Inflammatory macrophage treated with lipopolysaccharide for 1 hour (primary cell): ENCODE measurements around the gene MAP2K5.

Experiments used
- DNase-seq, 2 donors: peaks; one replicate each; pipeline ENCODE4 v3.0.0-alpha.2; 2020 to 2022

MAP2K5 gene

GRCh38 chr15:67678993-67679392 lies 136.5 kb downstream of the MAP2K5 start:
- DNase-seq, result no peak

GRCh38 chr15:67680641-67681040 lies 138.1 kb downstream of the MAP2K5 start:
- DNase-seq, result peak; percentile 4 to 12

- DNase-seq, result peak; percentile 2 to 12
Observed at GRCh38 chr15:67685008-67685599, 142.6 kb downstream of the MAP2K5 start.

GRCh38 chr15:67685716-67686115 lies 143.2 kb downstream of the MAP2K5 start:
- DNase-seq, result no peak

GRCh38 chr15:67690936-67691335 lies 148.4 kb downstream of the MAP2K5 start:
- no peak for DNase-seq

- DNase-seq, result no peak
Observed at GRCh38 chr15:67691450-67691849, 148.9 kb downstream of the MAP2K5 start.

GRCh38 chr15:67692573-67692972 lies 150.1 kb downstream of the MAP2K5 start:
- no peak for DNase-seq

GRCh38 chr15:67696087-67696486 lies 153.6 kb downstream of the MAP2K5 start:
- DNase-seq, result no peak

- no peak for DNase-seq
Observed at GRCh38 chr15:67700023-67700422, 157.5 kb downstream of the MAP2K5 start.

GRCh38 chr15:67701669-67702068 lies 159.2 kb downstream of the MAP2K5 start:
- DNase-seq, result no peak

- no peak for DNase-seq
Observed at GRCh38 chr15:67707520-67708283, 165.2 kb downstream of the MAP2K5 start.

GRCh38 chr15:67708500-67708899 lies 166.0 kb downstream of the MAP2K5 start:
- no peak for DNase-seq

- no peak for DNase-seq
Observed at GRCh38 chr15:67715170-67715569, 172.7 kb downstream of the MAP2K5 start.

GRCh38 chr15:67716171-67716570 lies 173.7 kb downstream of the MAP2K5 start:
- no peak for DNase-seq

- DNase-seq, result no peak
Observed at GRCh38 chr15:67717776-67718175, 175.3 kb downstream of the MAP2K5 start.

GRCh38 chr15:67719330-67719959 lies 176.9 kb downstream of the MAP2K5 start:
- no peak for DNase-seq

GRCh38 chr15:67720556-67721175 lies 178.2 kb downstream of the MAP2K5 start:
- DNase-seq, result peak; percentile 9 to 10

GRCh38 chr15:67722030-67722817 lies 179.7 kb downstream of the MAP2K5 start:
- DNase-seq, result no peak

- no peak for DNase-seq
Observed at GRCh38 chr15:67723294-67724024, 181.0 kb downstream of the MAP2K5 start.

GRCh38 chr15:67724691-67725375 lies 182.3 kb downstream of the MAP2K5 start:
- no peak for DNase-seq

- no peak for DNase-seq
Observed at GRCh38 chr15:67730135-67730534, 187.6 kb downstream of the MAP2K5 start.
